K562 (cell line): ENCODE data around the gene CROT. TPM values are rescaled to one million over a fixed set of nuclear protein-coding genes. Genes with fewer than 3 reads are reported as not detected.

Source experiments
- CEBPB ChIP-seq: fragments of 450-650 bp; IDR thresholded peaks from 2 replicates; pipeline ENCODE4 v1.6.1; 2016; ENCODE audit warnings: missing genetic modification characterization, missing compliant biosample characterization
- HDAC8 ChIP-seq: fragments of 450-650 bp; IDR thresholded peaks from 2 replicates; pipeline ENCODE4 v1.6.1; 2016; ENCODE audit warnings: mild to moderate bottlenecking, missing genetic modification characterization, moderate library complexity, missing compliant biosample characterization
- IFI16 ChIP-seq: fragments of 250-450 bp; sonication (Bioruptor Pico); IDR thresholded peaks from 2 replicates; pipeline ENCODE4 v2.1.2; 2022; ENCODE audit warnings: mild to moderate bottlenecking, inconsistent platforms
- IRF2 ChIP-seq: sonication (generic); formaldehyde crosslinking; IDR thresholded peaks from 2 replicates; pipeline ENCODE4 v1.8.1; 2022; ENCODE audit warnings: mild to moderate bottlenecking, missing genetic modification reagents
- RFX1 ChIP-seq: fragments of 450-650 bp; IDR thresholded peaks from 2 replicates; pipeline ENCODE4 v1.6.1; 2016; ENCODE audit warnings: mild to moderate bottlenecking, moderate library complexity
- RREB1 ChIP-seq: fragments of 250-450 bp; sonication (Bioruptor Pico); IDR thresholded peaks from 2 replicates; pipeline ENCODE4 v1.4.0; 2020
- SMARCC2 ChIP-seq: fragments of 450-650 bp; IDR thresholded peaks from 2 replicates; pipeline ENCODE4 v1.6.1; 2017; ENCODE audit warnings: antibody characterized with exemption, moderate library complexity, mild to moderate bottlenecking, low read depth
- ZNF76 ChIP-seq: fragments of 250-450 bp; sonication (Bioruptor Pico); IDR thresholded peaks from 2 replicates; pipeline ENCODE4 v1.4.0; 2020; ENCODE audit warnings: mild to moderate bottlenecking, moderate library complexity, borderline replicate concordance
- polyA plus RNA-seq, 8 experiments: library from polyadenylated mRNA; depleted of rRNA in 4 of 8; stranded (reverse) in 5 of 8; unstranded in 3 of 8; fragments of >200 nt; fragmentation: Nextera tagmentation in 2 of 8; fragmentation: Illumina TruSeq in 1 of 8; extraction: Ambion mirVana in 2 of 8; extraction: Trizol in 1 of 8; gene quantifications; 2 replicates each; pipeline versions ENCODE4 v1.2.1 to v1.2.3, GENCODE V29; 2011 to 2014; ENCODE audit warnings: inconsistent platforms in 1 of 8, missing spikeins in 1 of 8
- total RNA-seq, 7 experiments: library from RNA; depleted of rRNA in 6 of 7; stranded (reverse); fragments of >200 nt in 6 of 7; fragmentation: Illumina TruSeq in 2 of 7; extraction: Trizol in 2 of 7; gene quantifications; 2 replicates each; pipeline versions ENCODE4 v1.2.1 to v1.2.3, GENCODE V29; 2011 to 2021; ENCODE audit warnings: low replicate concordance in 1 of 7

The CROT gene
- total and polyA plus RNA-seq, 9 of the 15 experiments (the other 6 are each of a cell fraction or from before 2014, with no cell fraction given), result 2.5 to 8.1 (median 5.1) TPM

DNA sequence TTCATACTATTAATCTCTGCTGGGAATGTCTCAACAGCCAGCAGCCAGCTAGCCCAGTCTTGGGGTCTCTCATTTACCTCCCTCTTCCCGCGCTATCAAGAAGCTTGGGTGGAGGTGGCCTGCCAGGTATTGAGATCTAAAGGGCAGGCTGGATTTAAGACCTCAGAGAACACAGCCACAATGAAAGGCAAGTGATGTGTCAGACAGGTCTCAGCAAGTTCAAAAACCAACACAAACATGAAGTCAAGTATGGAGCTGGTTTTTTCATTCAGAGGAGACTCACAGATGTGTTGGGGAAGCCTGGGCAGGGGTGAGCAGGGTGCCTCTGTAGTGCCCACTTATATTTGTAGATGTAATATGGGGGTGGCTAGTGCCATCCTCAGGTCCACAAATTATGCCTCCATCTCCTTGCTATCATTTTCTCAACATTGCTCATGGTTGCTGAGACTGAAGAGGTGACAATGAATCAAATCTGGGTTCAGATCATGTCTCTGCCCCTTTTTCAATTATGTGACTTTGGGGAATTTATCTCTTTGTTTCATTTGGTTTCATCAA is 27.7 kb upstream of the CROT start (continued):
- TF ChIP-seq RREB1 (CRISPR knock-in tag) (no peak), ZNF76 (CRISPR knock-in tag) (no peak), IFI16 (CRISPR knock-in tag) (no peak), SMARCC2 (no peak), CEBPB (tag) (no peak), HDAC8 (tag) (no peak), IRF2 (CRISPR knock-in tag) (no peak), RFX1 (no peak)
- TF ChIP-seq, all 486 proteins: peak for 0
